NCI-H526 (cell line): ENCODE data around the gene RNF214.
"Not testable (repeated sequence)": the region's sequence is repeated elsewhere in the genome, so short reads cannot be mapped to it uniquely, and the experiment has no call there.

Source experiments
- DNase-seq, 2 experiments: peaks; one replicate each; lab custom pipeline; 2025; lab: John Stamatoyannopoulos, UW

Gene RNF214

DNA sequence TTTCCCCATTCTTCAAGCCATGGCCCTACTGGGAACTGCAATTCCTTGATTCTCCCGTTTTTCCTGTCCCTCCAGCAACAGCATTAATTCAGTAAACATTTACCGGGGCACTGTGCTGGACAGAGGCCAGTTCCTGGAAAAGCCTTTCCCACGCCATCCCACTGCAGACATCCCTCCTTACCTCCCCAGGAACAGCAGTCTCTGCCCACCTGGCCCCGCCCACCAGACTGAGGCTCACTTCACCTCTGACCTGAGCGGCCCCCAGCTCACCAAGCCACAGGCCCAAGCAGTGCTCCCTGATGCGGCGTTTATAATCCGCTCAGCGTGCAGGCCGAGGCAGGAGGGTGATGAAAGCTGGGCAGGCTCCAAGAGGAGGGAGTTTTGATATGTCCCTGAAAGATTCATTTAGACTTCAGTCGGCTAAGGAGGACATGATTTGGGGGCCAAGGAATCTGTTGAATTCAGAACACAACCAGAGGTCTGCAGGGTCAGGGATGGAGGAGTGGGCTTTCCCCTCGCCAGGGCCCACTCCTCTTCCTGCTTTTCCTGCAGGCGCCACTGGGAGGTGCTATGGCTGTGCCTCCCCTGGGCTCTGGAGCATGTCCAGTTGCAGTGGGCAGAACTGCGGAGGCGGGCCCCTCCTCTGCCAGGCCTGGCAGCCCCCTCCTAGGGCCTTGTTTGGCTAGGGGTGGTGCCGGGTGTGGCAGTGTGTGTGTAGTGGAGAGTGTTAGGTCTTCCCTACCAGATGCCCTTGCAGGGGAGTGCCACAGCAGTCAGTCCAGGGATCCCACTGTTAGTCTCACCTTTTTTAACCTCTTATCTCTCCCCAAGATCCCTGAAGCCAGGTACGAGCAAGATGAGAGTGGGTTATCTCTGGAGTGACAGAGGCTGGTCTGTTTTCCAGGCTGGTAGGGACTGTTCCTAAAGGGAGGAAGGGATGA lies 34.7 kb upstream of the RNF214 start:
- DNase-seq: peak in 1 of 2 experiments; percentile 61

DNA sequence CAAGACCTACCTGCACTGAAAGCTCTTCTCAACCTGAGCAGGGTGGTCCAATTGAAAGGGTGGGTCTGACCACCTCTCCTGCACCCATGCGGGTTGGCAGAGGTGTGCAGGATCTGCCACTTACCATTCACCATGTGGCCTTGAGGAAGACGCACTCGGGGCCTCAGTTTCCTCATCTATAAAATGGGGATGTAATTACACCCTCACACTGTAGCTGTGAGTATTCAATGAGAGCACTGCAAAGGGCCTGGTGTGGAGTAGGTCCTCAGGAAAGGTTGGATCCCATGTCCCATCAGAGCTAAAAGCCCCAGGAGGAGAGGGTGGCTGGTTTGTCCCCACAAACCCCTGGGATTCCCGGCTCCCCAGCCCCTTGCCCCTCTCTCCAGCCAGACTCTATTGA lies 33.9 kb upstream of the RNF214 start:
- DNase-seq: no peak

GRCh38 chr11:117199053-117199915 lies 33.2 kb upstream of the RNF214 start, which contains the start of gene TAGLN:
Gene TAGLN (plus strand): TSS chr11:117199370. CDS start chr11:117203014, 3,644 bp downstream.
- no peak for DNase-seq

DNA sequence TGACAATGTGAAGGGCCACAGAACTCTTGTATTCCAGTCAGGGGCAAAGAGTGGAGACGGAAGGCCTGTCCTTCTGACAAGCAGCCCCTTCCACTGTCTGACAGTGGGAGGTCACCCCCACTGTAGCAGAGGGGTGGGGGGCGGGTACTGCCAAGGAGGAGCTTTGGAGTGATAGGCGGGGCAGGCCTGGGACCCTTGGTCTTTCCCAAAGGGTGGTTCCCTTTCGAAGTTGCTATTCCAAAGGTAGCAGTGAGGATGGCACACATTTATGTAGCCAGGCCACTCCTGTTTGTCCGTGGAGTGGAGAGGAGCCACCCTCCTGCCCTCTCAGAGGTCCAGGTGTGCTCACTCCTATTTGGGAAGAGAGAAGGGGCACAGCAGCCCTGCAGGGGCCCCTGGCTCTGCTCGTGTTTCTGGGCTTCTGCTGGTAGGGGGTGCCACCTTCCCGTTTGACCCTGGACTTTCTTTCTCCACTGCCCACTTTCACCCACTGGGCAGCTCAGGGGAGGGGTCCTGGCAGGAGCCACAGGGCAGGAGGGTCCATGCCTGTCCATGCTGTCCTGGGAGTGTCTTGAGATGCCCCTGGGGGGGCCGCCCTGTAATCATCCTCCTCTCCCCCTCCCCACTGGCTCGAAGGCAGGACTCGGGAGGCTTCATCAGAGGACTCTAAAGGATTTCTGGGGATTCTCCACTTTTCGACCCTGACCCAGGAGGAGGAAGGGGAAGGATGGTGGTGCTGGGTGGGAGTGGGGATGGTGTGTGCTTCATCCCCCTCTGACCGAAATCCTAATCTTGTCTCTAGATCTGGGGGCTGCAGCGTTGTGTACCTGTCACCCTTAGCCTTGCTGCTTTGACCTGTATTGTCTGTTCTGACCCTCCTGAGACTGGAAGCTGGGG lies 32.3 kb upstream of the RNF214 start:
- no peak for DNase-seq

DNA sequence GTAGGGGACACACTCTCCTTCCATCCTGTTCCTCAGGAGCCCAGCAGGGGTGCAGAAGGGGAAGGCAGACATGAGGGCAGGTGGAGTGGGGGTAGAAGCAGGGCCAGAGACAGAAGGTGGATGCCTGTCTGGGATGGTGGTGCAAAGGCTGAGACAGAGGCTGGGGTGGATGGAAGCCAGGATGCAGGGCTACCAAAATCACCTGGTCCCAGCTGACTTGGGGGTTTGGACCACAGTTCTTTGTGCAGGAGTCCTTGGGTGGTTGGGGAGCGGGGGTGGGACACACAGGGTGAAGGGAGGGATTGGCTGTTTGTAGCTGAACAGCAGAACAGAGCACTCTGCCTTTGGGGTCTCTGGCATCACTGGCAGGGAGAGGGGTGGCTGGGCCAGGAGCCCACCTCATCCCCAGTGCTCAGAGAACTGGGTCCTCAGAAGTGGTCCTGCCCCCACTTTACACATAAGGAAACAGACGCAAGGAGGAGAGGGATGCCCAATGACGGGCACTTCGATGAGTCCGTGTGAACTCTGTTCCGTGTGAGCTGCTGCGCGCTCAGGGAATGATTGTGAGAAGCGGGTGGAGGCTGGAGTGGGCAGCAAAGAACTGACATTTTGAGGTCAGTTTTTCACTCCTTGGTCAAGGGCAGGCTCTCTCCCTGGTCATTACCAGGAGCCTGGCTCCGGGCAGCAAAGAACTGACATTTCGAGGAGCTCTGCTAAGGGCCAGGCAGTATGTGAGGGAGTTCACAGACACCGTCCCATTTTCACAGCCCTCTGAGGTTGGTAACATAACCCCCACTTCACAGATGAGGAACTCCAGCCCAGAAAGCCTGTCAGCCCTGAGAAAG lies 31.4 kb upstream of the RNF214 start:
- no peak for DNase-seq

- no peak for DNase-seq
Measured at GRCh38 chr11:117201658-117202305, 30.7 kb upstream of the RNF214 start.

DNA sequence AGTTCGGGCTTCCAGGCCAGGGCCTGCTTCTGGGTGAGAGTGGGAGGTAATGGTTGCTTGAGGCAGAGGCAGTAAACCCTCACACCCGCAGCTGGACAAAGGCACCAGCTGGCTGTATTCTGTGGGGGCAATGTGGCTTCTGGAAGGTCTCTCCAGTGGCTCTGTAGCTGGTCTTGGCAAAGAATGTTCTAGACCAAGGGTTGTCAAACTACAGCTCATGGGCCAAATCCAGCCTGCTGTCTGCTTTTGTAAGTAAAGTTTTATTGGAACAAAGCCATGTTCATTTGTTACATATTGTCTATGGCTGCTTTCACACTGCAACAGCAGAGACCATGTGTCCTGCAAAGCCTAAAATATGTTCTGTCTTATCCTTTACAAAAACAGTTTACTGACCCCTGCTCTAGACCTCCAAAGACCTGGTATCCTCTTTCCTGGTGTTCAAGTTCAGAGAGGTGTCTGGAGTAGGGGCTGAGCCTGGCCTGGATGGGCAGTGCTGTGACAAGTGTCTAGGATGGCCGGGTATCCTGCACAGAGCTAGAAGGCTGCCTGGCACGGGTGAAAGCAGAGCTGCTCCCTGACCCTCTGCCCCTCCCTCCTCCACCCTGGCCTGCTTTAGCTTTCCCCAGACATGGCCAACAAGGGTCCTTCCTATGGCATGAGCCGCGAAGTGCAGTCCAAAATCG lies 29.9 kb upstream of the RNF214 start:
- no peak for DNase-seq

DNA sequence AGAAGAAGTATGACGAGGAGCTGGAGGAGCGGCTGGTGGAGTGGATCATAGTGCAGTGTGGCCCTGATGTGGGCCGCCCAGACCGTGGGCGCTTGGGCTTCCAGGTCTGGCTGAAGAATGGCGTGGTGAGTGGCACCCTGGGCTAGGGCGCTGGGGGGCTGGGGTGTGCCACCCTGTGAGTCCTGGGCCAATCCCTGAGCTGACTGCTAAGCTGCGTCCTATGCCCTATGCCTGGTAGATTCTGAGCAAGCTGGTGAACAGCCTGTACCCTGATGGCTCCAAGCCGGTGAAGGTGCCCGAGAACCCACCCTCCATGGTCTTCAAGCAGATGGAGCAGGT lies 29.4 kb upstream of the RNF214 start:
- DNase-seq: no peak

- DNase-seq: no peak
Measured at GRCh38 chr11:117204283-117205080, 28.0 kb upstream of the RNF214 start.

- DNase-seq: no peak
Measured at GRCh38 chr11:117205211-117205818, 27.2 kb upstream of the RNF214 start.

DNA sequence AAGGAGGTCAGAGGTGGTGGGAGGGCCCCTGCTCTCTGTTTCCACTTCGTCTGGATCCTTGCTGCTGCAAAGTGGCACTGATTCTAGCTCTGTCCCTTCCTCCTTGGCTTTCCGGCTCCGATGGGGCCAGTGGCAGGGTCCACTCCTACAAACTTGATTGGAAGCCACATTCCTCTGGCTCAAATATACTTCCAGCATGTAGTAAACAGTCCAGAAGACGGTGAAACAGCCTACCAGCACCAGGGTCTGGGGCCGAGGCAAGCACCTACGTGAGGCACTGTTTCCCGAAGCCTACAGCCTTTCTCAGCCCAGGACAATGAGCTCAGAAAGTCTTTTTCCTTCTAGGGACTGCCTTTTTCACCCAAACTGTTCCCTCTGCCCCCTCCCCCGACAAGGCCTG lies 26.4 kb upstream of the RNF214 start:
- not testable (repeated sequence) for DNase-seq

DNA sequence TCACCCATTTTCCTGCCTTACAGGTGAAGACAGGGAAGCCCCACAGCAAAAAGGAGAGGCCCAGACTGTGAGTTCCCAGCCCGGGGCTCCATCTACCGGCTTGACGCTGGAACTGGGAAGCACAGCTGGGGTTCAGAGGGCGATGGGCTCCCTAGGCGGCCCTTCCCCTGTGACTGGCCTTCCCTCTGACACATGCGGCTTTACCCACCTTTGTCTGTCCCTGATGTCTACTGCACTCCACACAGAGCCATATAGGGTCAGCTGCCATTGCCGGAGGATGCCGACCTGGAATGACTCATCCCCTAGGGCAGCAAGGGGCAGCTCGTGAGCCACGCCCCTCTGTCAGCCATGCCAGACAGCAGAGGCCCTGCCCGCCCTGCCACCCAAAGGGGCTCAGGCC lies 25.6 kb upstream of the RNF214 start:
- DNase-seq: not testable (repeated sequence)

GRCh38 chr11:117207481-117207880 lies 25.0 kb upstream of the RNF214 start:
- not testable (repeated sequence) for DNase-seq

GRCh38 chr11:117208710-117209109 lies 23.8 kb upstream of the RNF214 start:
- DNase-seq: not testable (repeated sequence)

- DNase-seq: not testable (repeated sequence)
Measured at GRCh38 chr11:117209351-117210125, 22.9 kb upstream of the RNF214 start.

- DNase-seq: no peak
Measured at GRCh38 chr11:117210620-117211019, 21.9 kb upstream of the RNF214 start.

DNA sequence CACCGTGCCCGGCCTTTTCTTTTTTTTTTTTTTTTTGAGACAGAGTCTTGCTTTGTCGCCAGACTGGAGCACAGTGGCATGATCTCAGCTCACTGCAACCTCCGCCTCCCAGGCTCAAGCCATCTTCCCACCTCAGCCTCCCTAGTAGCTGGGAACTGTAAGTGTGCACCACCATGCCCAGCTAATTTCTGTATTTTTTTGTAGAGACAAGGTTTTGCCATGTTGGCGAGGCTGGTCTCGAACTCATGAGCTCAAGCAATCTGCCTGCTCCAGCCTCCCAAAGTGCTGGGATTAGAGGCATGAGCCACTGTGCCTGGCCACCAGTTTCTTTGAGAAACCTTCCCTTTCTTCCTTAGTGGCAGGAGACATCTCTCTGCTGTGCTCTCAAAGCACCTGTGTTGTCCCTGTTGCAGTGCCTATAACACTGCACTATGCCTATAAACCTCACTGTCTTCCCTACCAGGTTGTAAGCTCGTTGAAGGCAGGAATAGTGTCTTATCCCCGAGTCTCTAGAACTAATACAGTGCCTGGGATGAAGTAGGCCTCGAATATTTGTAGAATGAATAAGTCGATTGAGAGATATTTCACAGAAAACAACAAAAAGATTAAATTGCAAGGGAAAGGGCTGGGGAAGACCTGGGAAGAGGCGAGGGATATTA lies 19.6 kb upstream of the RNF214 start:
- no peak for DNase-seq
